Rectal smooth muscle tissue (tissue), 1 donor: Measurements from ENCODE around the gene BCKDK.

ENCODE experiments used
- H3K27ac ChIP-seq: one replicate; pipeline ENCODE4 v1.7.0; 2013; ENCODE audit warnings: low read depth, low read length, inconsistent platforms
- H3K27me3 ChIP-seq: one replicate; pipeline ENCODE4 v1.7.0; 2013; ENCODE audit warnings: low read length; ENCODE audit not compliant: control insufficient read depth, insufficient read depth
- H3K36me3 ChIP-seq: one replicate; pipeline ENCODE4 v1.7.0; 2013; ENCODE audit warnings: low read length; ENCODE audit not compliant: control insufficient read depth, insufficient read depth
- H3K4me1 ChIP-seq: one replicate; pipeline ENCODE4 v1.7.0; 2013; ENCODE audit warnings: low read length; ENCODE audit not compliant: control insufficient read depth, insufficient read depth
- H3K4me3 ChIP-seq: one replicate; pipeline ENCODE4 v1.7.0; 2013; ENCODE audit warnings: low read length
- H3K9ac ChIP-seq: one replicate; pipeline ENCODE4 v1.7.0; 2013; ENCODE audit warnings: low read length

BCKDK gene

GRCh38 chr16:31108035-31108793 lies at the start of gene BCKDK:
Gene BCKDK (plus strand): TSS chr16:31108386. CDS start chr16:31109224, 838 bp downstream.
- H3K36me3 ChIP-seq, result peaks cover 27% of the 10 kb centered on the region
- H3K9ac ChIP-seq, result peak within 1 kb of the TSS; percentile 77
- H3K27me3 ChIP-seq, result no peaks in the 10 kb centered on the region
- H3K4me1 ChIP-seq, result peaks cover 3% of the 10 kb centered on the region
- peak within 1 kb of the TSS; percentile 82 for H3K4me3 ChIP-seq
- H3K27ac ChIP-seq, result peak within 1 kb of the TSS; percentile 75

- Histone ChIP-seq H3K4me1 (peaks cover 2% of the 10 kb centered on the region), H3K27me3 (no peaks in the 10 kb centered on the region), H3K9ac (no peak overlapping the region), H3K4me3 (no peak overlapping the region), H3K27ac (no peak overlapping the region), H3K36me3 (peaks cover 13% of the 10 kb centered on the region)
Measured at GRCh38 chr16:31061126-31061812, 46.9 kb upstream of the BCKDK start.

- peaks cover 2% of the 10 kb centered on the region for H3K4me1 ChIP-seq
- H3K36me3 ChIP-seq, result peaks cover 13% of the 10 kb centered on the region
- H3K9ac ChIP-seq, result no peak overlapping the region
- H3K27me3 ChIP-seq, result no peaks in the 10 kb centered on the region
- H3K27ac ChIP-seq, result no peak overlapping the region
- no peak overlapping the region for H3K4me3 ChIP-seq
Measured at GRCh38 chr16:31061813-31062440, 46.3 kb upstream of the BCKDK start.

GRCh38 chr16:31063495-31063842 lies 44.7 kb upstream of the BCKDK start:
- no peaks in the 10 kb centered on the region for H3K27me3 ChIP-seq
- H3K4me3 ChIP-seq, result no peak overlapping the region
- peaks cover 2% of the 10 kb centered on the region for H3K4me1 ChIP-seq
- H3K27ac ChIP-seq, result no peak overlapping the region
- peaks cover 13% of the 10 kb centered on the region for H3K36me3 ChIP-seq
- H3K9ac ChIP-seq, result no peak overlapping the region

GRCh38 chr16:31063843-31064611 lies 44.2 kb upstream of the BCKDK start:
- H3K4me3 ChIP-seq, result no peak overlapping the region
- peaks cover 13% of the 10 kb centered on the region for H3K36me3 ChIP-seq
- peaks cover 2% of the 10 kb centered on the region for H3K4me1 ChIP-seq
- H3K9ac ChIP-seq, result no peak overlapping the region
- H3K27ac ChIP-seq, result no peak overlapping the region
- no peaks in the 10 kb centered on the region for H3K27me3 ChIP-seq

GRCh38 chr16:31064882-31065461 lies 43.2 kb upstream of the BCKDK start:
- Histone ChIP-seq H3K27me3 (no peaks in the 10 kb centered on the region), H3K27ac (peak overlapping the region; percentile 70), H3K4me1 (peaks cover 2% of the 10 kb centered on the region), H3K4me3 (no peak overlapping the region), H3K36me3 (peaks cover 13% of the 10 kb centered on the region), H3K9ac (no peak overlapping the region)

- Histone ChIP-seq H3K27ac (no peak overlapping the region), H3K4me1 (peaks cover 5% of the 10 kb centered on the region), H3K27me3 (no peaks in the 10 kb centered on the region), H3K4me3 (no peak overlapping the region), H3K9ac (no peak overlapping the region), H3K36me3 (peaks cover 2% of the 10 kb centered on the region)
Measured at GRCh38 chr16:31067342-31067741, 40.8 kb upstream of the BCKDK start.

- peak overlapping the region; percentile 86 for H3K4me3 ChIP-seq
- peaks cover 10% of the 10 kb centered on the region for H3K4me1 ChIP-seq
- no peaks in the 10 kb centered on the region for H3K27me3 ChIP-seq
- no peak overlapping the region for H3K27ac ChIP-seq
- H3K36me3 ChIP-seq, result no peaks in the 10 kb centered on the region
- no peak overlapping the region for H3K9ac ChIP-seq
Measured at GRCh38 chr16:31071861-31072260, 36.3 kb upstream of the BCKDK start.

- Histone ChIP-seq H3K36me3 (peaks cover 7% of the 10 kb centered on the region), H3K9ac (peak overlapping the region; percentile 64), H3K27me3 (no peaks in the 10 kb centered on the region), H3K4me3 (peak overlapping the region; percentile 86), H3K27ac (peak overlapping the region; percentile 86), H3K4me1 (peaks cover 10% of the 10 kb centered on the region)
Measured at GRCh38 chr16:31072540-31073141, 35.5 kb upstream of the BCKDK start.

- H3K27ac ChIP-seq, result peak overlapping the region; percentile 86
- peak overlapping the region; percentile 86 for H3K4me3 ChIP-seq
- no peaks in the 10 kb centered on the region for H3K27me3 ChIP-seq
- peaks cover 13% of the 10 kb centered on the region for H3K36me3 ChIP-seq
- H3K9ac ChIP-seq, result peak overlapping the region; percentile 64
- peaks cover 10% of the 10 kb centered on the region for H3K4me1 ChIP-seq
Measured at GRCh38 chr16:31073142-31073969, 34.8 kb upstream of the BCKDK start.
